Stimulated activated naive CD8-positive, alpha-beta T cell treated with anti-CD3 and anti-CD28 coated beads, Interleukin-15, amount 100 ng/mL, for 72 hours (primary cell): ENCODE data around the gene RPL4.

ENCODE experiments used
- ATAC-seq: fragments of 150-1000 bp; cut with Tn5 transposase; 2 replicates; pipeline ENCODE4 v1.10.0; 2021; ENCODE audit warnings: mild to moderate bottlenecking, moderate library complexity
- DNase-seq, 2 donors: peaks; one replicate each; pipeline ENCODE4 v3.0.0; 2021 to 2022
- H3K27ac Mint-ChIP-seq, 2 donors: one replicate each; pipeline ENCODE4 v1.8.0; 2022; ENCODE audit warnings: mild to moderate bottlenecking in 2 of 2, mixed read lengths in 2 of 2, moderate library complexity in 2 of 2
- H3K27me3 Mint-ChIP-seq: one replicate; pipeline ENCODE4 v1.8.0; 2022; ENCODE audit warnings: mixed read lengths
- H3K4me1 Mint-ChIP-seq: one replicate; pipeline ENCODE4 v1.8.0; 2022; ENCODE audit warnings: mild to moderate bottlenecking, mixed read lengths
- H3K4me3 Mint-ChIP-seq, 2 donors: one replicate each; pipeline ENCODE4 v1.8.0; 2022; ENCODE audit warnings: mild to moderate bottlenecking in 2 of 2, mixed read lengths in 2 of 2, moderate library complexity in 1 of 2
- H3K9me3 Mint-ChIP-seq, 2 donors: one replicate each; pipeline ENCODE4 v1.8.0; 2022; ENCODE audit warnings: mixed read lengths in 2 of 2

The RPL4 gene

GRCh38 chr15:66498501-66499386 lies 5.9 kb downstream of the RPL4 start:
- Mint-ChIP-seq H3K9me3 (no peaks in the 10 kb centered on the region), H3K4me3 (no peak overlapping the region), H3K27ac (peak overlapping the region in 1 of 2 donors; percentile 42), H3K4me1 (peaks cover 72% of the 10 kb centered on the region), H3K27me3 (no peaks in the 10 kb centered on the region)
- ATAC-seq, result no peak
- peak in 1 of 2 donors; percentile 13 for DNase-seq

- Mint-ChIP-seq H3K27ac (peak within 1 kb of the TSS; percentile 97 to 99), H3K9me3 (no peaks in the 10 kb centered on the region), H3K4me1 (peaks cover 66% of the 10 kb centered on the region), H3K27me3 (no peaks in the 10 kb centered on the region), H3K4me3 (peak within 1 kb of the TSS; percentile 95 to 97)
- DNase-seq (peak; percentile 98), ATAC-seq (peak; percentile 90)
Measured at GRCh38 chr15:66497502-66498455, 6.9 kb downstream of the RPL4 start, which contains the start of gene SNAPC5. Gene SNAPC5, minus strand, starts transcription at chr15:66497762. Its CDS starts 31 bp downstream, at chr15:66497731.

- peak overlapping the region; percentile 95 to 97 for H3K4me3 Mint-ChIP-seq
- peak; percentile 54 for ATAC-seq
- peak overlapping the region; percentile 97 to 99 for H3K27ac Mint-ChIP-seq
- H3K4me1 Mint-ChIP-seq, result peaks cover 58% of the 10 kb centered on the region
- DNase-seq, result no peak
- no peaks in the 10 kb centered on the region for H3K27me3 Mint-ChIP-seq
- H3K9me3 Mint-ChIP-seq, result no peaks in the 10 kb centered on the region
Measured at GRCh38 chr15:66496951-66497501, 7.6 kb downstream of the RPL4 start.

GRCh38 chr15:66494262-66494661 lies 10.4 kb downstream of the RPL4 start:
- Mint-ChIP-seq H3K9me3 (no peaks in the 10 kb centered on the region), H3K27ac (no peak overlapping the region), H3K27me3 (no peaks in the 10 kb centered on the region), H3K4me1 (peaks cover 36% of the 10 kb centered on the region), H3K4me3 (no peak overlapping the region)
- DNase-seq (no peak), ATAC-seq (no peak)

- Mint-ChIP-seq H3K4me1 (peaks cover 21% of the 10 kb centered on the region), H3K27me3 (no peaks in the 10 kb centered on the region), H3K9me3 (no peaks in the 10 kb centered on the region), H3K4me3 (no peak overlapping the region), H3K27ac (peak overlapping the region; percentile 49 to 60)
- no peak for ATAC-seq
- DNase-seq, result no peak
Measured at GRCh38 chr15:66491846-66492245, 12.8 kb downstream of the RPL4 start.

GRCh38 chr15:66489179-66489791 lies 15.4 kb downstream of the RPL4 start:
- DNase-seq, result no peak
- Mint-ChIP-seq H3K9me3 (no peaks in the 10 kb centered on the region), H3K4me1 (peaks cover 3% of the 10 kb centered on the region), H3K27ac (peak overlapping the region; percentile 1 to 51), H3K27me3 (no peaks in the 10 kb centered on the region), H3K4me3 (no peak overlapping the region)
- ATAC-seq, result no peak

GRCh38 chr15:66488525-66488924 lies 16.1 kb downstream of the RPL4 start:
- H3K27me3 Mint-ChIP-seq, result no peaks in the 10 kb centered on the region
- ATAC-seq (no peak), DNase-seq (no peak)
- H3K4me3 Mint-ChIP-seq, result no peak overlapping the region
- no peaks in the 10 kb centered on the region for H3K9me3 Mint-ChIP-seq
- H3K4me1 Mint-ChIP-seq, result no peaks in the 10 kb centered on the region
- no peak overlapping the region for H3K27ac Mint-ChIP-seq

GRCh38 chr15:66486887-66487286 lies 17.8 kb downstream of the RPL4 start:
- no peak overlapping the region for H3K4me3 Mint-ChIP-seq
- no peak for DNase-seq
- no peaks in the 10 kb centered on the region for H3K9me3 Mint-ChIP-seq
- peak overlapping the region in 1 of 2 donors; percentile 49 for H3K27ac Mint-ChIP-seq
- no peaks in the 10 kb centered on the region for H3K4me1 Mint-ChIP-seq
- no peaks in the 10 kb centered on the region for H3K27me3 Mint-ChIP-seq
- ATAC-seq, result no peak

GRCh38 chr15:66484539-66485112 lies 20.0 kb downstream of the RPL4 start:
- peak overlapping the region in 1 of 2 donors; percentile 60 for H3K27ac Mint-ChIP-seq
- no peak for ATAC-seq
- no peaks in the 10 kb centered on the region for H3K4me1 Mint-ChIP-seq
- DNase-seq, result no peak
- H3K4me3 Mint-ChIP-seq, result no peak overlapping the region
- no peaks in the 10 kb centered on the region for H3K9me3 Mint-ChIP-seq
- no peaks in the 10 kb centered on the region for H3K27me3 Mint-ChIP-seq

GRCh38 chr15:66483131-66483566 lies 21.5 kb downstream of the RPL4 start:
- no peak overlapping the region for H3K4me3 Mint-ChIP-seq
- no peaks in the 10 kb centered on the region for H3K9me3 Mint-ChIP-seq
- H3K27me3 Mint-ChIP-seq, result no peaks in the 10 kb centered on the region
- peak overlapping the region in 1 of 2 donors; percentile 56 for H3K27ac Mint-ChIP-seq
- H3K4me1 Mint-ChIP-seq, result no peaks in the 10 kb centered on the region
- ATAC-seq (no peak), DNase-seq (no peak)

GRCh38 chr15:66482539-66482938 lies 22.1 kb downstream of the RPL4 start:
- Mint-ChIP-seq H3K27ac (peak overlapping the region in 1 of 2 donors; percentile 56), H3K4me1 (no peaks in the 10 kb centered on the region), H3K9me3 (no peaks in the 10 kb centered on the region), H3K4me3 (no peak overlapping the region), H3K27me3 (no peaks in the 10 kb centered on the region)
- ATAC-seq (no peak), DNase-seq (no peak)

GRCh38 chr15:66481107-66481856 lies 23.4 kb downstream of the RPL4 start:
- no peak for ATAC-seq
- no peaks in the 10 kb centered on the region for H3K27me3 Mint-ChIP-seq

GRCh38 chr15:66480267-66480666 lies 24.4 kb downstream of the RPL4 start:
- no peaks in the 10 kb centered on the region for H3K9me3 Mint-ChIP-seq
- ATAC-seq (no peak), DNase-seq (no peak)
- H3K27ac Mint-ChIP-seq, result peak overlapping the region in 1 of 2 donors; percentile 8
- H3K4me1 Mint-ChIP-seq, result peaks cover 20% of the 10 kb centered on the region
- H3K4me3 Mint-ChIP-seq, result no peak overlapping the region
- H3K27me3 Mint-ChIP-seq, result no peaks in the 10 kb centered on the region

More at GRCh38 chr15:66481107-66481856, 23.4 kb downstream of the RPL4 start:
- DNase-seq, result no peak
- no peak overlapping the region for H3K4me3 Mint-ChIP-seq
- peaks cover 10% of the 10 kb centered on the region for H3K4me1 Mint-ChIP-seq
- H3K9me3 Mint-ChIP-seq, result no peaks in the 10 kb centered on the region
- peak overlapping the region in 1 of 2 donors; percentile 60 for H3K27ac Mint-ChIP-seq

- H3K4me3 Mint-ChIP-seq, result no peak overlapping the region
- no peaks in the 10 kb centered on the region for H3K27me3 Mint-ChIP-seq
- DNase-seq (no peak), ATAC-seq (no peak)
- H3K27ac Mint-ChIP-seq, result peak overlapping the region; percentile 2 to 87
- no peaks in the 10 kb centered on the region for H3K9me3 Mint-ChIP-seq
- H3K4me1 Mint-ChIP-seq, result peaks cover 35% of the 10 kb centered on the region
Measured at GRCh38 chr15:66477011-66477410, 27.6 kb downstream of the RPL4 start.
